Stomach smooth muscle (tissue), 2 donors: Measurements from ENCODE around the gene CRMP1.

Source experiments
- H3K27ac ChIP-seq: one replicate; pipeline ENCODE4 v1.7.0; 2013; ENCODE audit warnings: mild to moderate bottlenecking, low read length, inconsistent platforms
- H3K27me3 ChIP-seq, 2 donors: one replicate each; pipeline ENCODE4 v1.7.0; 2013; ENCODE audit warnings: low read length in 2 of 2; ENCODE audit not compliant: insufficient read depth in 2 of 2, control insufficient read depth in 1 of 2
- H3K36me3 ChIP-seq, 2 donors: one replicate each; pipeline ENCODE4 v1.7.0; 2013; ENCODE audit warnings: low read length in 2 of 2; ENCODE audit not compliant: control insufficient read depth in 2 of 2, insufficient read depth in 2 of 2
- H3K4me1 ChIP-seq: one replicate; pipeline ENCODE4 v1.7.0; 2013; ENCODE audit warnings: low read length; ENCODE audit not compliant: control insufficient read depth, insufficient read depth
- H3K4me3 ChIP-seq, 2 donors: one replicate each; pipeline ENCODE4 v1.7.0; 2013; ENCODE audit warnings: low read length in 2 of 2
- H3K9ac ChIP-seq, 2 donors: one replicate each; pipeline ENCODE4 v1.7.0; 2013; ENCODE audit warnings: low read length in 2 of 2, mild to moderate bottlenecking in 1 of 2
- H3K9me3 ChIP-seq, 2 donors: one replicate each; pipeline ENCODE4 v1.7.0; 2013; ENCODE audit warnings: low read length in 2 of 2; ENCODE audit not compliant: control insufficient read depth in 2 of 2
- donor health status: healthy.
- donor health status: Pancreatic carcinoma.

The CRMP1 gene

DNA sequence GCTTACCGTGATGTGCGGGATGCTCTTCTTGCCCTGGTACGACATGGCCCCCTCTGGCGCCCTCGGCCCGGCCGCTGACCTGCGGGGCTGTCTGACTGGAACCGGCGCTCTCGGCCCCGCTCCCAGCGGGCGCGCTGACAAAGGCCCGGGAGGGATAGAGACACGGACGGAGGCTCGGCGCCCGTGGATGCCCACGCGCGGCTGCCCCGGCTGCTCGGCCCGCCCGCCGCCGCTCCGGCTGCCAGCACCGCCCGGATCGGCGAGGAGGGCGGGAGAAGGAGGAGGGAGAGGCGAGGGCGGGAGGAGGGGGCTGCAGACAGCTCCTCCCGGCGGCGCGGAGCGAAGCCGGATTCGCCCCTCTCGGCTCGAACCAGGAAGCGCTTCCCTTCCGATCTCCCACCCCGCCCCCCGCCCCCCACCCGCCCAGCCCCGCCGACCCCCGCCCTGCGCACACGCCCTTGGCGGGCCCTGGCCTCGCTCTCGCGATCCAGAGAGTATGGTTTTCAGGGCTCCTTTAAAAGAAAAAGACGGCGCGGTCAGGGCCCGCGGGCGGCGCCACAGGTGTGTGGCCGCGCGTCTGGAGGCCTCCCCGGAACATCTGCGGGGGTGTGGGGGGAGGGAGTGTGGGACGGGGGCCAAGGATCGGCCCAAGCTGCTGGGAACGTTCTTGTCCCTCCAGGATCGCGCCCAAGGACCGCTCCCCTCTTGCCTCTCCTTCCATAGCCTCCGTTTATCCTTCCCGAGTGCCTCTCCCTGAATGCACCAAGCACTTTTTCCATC is 4.5 kb downstream of the CRMP1 start:
- peaks cover 52 to 66% of the 10 kb centered on the region in 2 donors for H3K27me3 ChIP-seq
- H3K27ac ChIP-seq = no peak overlapping the region
- no peak overlapping the region for H3K9ac ChIP-seq
- H3K4me1 ChIP-seq = peaks cover 17% of the 10 kb centered on the region
- H3K4me3 ChIP-seq = peak overlapping the region; percentile 11 to 64
- no peaks in the 10 kb centered on the region for H3K9me3 ChIP-seq
- H3K36me3 ChIP-seq = no peaks in the 10 kb centered on the region

- H3K27me3 ChIP-seq = peaks cover 48 to 63% of the 10 kb centered on the region in 2 donors
- H3K4me3 ChIP-seq = peak overlapping the region; percentile 19 to 64
- H3K4me1 ChIP-seq = peaks cover 17% of the 10 kb centered on the region
- H3K9ac ChIP-seq = no peak overlapping the region
- no peaks in the 10 kb centered on the region for H3K9me3 ChIP-seq
- H3K27ac ChIP-seq = no peak overlapping the region
- no peaks in the 10 kb centered on the region for H3K36me3 ChIP-seq
Measured at GRCh38 chr4:5887361-5888221, 5.3 kb downstream of the CRMP1 start.

GRCh38 chr4:5887011-5887360 is 5.9 kb downstream of the CRMP1 start:
- Histone ChIP-seq H3K36me3 (no peaks in the 10 kb centered on the region), H3K4me1 (peaks cover 17% of the 10 kb centered on the region), H3K9ac (no peak overlapping the region), H3K27ac (no peak overlapping the region), H3K9me3 (no peaks in the 10 kb centered on the region), H3K4me3 (peak overlapping the region in 1 of 2 donors; percentile 64), H3K27me3 (peaks cover 48 to 60% of the 10 kb centered on the region in 2 donors)

- H3K4me1 ChIP-seq = peaks cover 17% of the 10 kb centered on the region
- no peak overlapping the region for H3K9ac ChIP-seq
- H3K36me3 ChIP-seq = no peaks in the 10 kb centered on the region
- no peak overlapping the region for H3K27ac ChIP-seq
- peaks cover 37 to 50% of the 10 kb centered on the region in 2 donors for H3K27me3 ChIP-seq
- H3K9me3 ChIP-seq = no peaks in the 10 kb centered on the region
- no peak overlapping the region for H3K4me3 ChIP-seq
Measured at GRCh38 chr4:5885733-5886132, 7.2 kb downstream of the CRMP1 start.

DNA sequence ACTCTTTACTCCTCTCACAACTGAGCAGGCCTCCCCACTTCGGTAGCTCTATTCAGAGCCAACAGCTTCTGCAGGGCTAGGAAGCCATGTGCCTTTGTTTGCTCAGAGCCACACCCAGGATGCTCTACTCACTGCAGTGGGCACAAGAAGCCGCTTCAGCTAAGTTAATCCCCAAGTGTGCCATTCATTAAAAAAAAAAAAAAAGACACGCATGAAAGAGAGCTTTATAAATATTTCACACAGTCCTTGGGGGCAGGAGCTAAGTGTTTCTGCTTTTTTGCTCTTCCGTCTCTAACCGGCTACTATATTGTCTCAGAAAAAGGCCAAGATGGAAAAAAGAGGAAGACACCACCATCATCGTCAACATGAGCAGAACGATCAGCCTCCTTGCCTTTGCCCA is 8.1 kb downstream of the CRMP1 start:
- Histone ChIP-seq H3K9me3 (no peaks in the 10 kb centered on the region), H3K27ac (no peak overlapping the region), H3K36me3 (no peaks in the 10 kb centered on the region), H3K4me1 (peaks cover 8% of the 10 kb centered on the region), H3K9ac (no peak overlapping the region), H3K27me3 (peaks cover 28 to 41% of the 10 kb centered on the region in 2 donors), H3K4me3 (no peak overlapping the region)

DNA sequence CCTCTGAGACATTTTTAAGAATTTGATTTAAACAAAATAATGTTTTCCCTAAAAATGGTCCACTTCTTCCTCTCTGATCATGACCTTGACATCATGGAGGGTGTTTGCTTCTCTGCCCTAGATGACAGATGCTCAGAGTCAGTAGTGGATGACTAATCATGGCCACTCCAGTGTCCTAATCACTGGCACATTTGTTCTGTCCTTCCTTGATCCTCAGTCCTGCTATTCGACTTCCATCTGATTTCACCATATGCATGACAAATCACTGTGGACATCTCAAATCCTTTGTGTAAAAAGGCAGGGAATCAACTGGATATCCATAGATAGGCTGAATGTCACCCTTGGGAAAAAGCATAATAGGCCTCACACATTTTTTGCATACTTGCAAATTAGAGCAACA is 9.0 kb downstream of the CRMP1 start:
- H3K27me3 ChIP-seq = peaks cover 19 to 32% of the 10 kb centered on the region in 2 donors

DNA sequence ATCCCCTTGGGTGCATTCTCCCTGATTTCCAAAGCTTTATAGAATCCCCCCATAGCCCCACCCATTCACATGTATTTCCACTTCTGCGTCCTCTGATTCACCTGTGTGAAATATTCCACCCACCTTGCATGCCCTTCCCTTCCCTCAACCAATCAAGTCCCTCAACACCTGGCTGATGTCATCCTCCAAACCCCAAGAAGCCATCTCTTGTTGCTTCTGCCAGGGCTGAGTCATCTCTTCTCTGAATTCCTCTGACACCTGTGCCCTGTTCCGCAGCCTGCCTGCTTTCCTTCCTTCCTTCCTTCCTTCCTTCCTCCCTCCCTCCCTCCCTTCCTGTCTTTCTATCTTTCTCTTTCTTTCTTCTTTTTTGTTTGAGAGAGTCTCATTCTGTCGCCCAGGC is 9.9 kb downstream of the CRMP1 start:
- Histone ChIP-seq H3K9ac (no peak overlapping the region), H3K36me3 (no peaks in the 10 kb centered on the region), H3K27ac (no peak overlapping the region), H3K9me3 (no peaks in the 10 kb centered on the region), H3K27me3 (peaks cover 17 to 24% of the 10 kb centered on the region in 2 donors), H3K4me3 (no peak overlapping the region), H3K4me1 (peaks cover 7% of the 10 kb centered on the region)

More for the DNA sequence above, 9.0 kb downstream of the CRMP1 start:
- Histone ChIP-seq H3K9ac (no peak overlapping the region), H3K27ac (no peak overlapping the region), H3K4me3 (no peak overlapping the region), H3K4me1 (peaks cover 8% of the 10 kb centered on the region), H3K36me3 (no peaks in the 10 kb centered on the region), H3K9me3 (no peaks in the 10 kb centered on the region)

GRCh38 chr4:5881340-5881739 is 11.5 kb downstream of the CRMP1 start:
- no peaks in the 10 kb centered on the region for H3K4me1 ChIP-seq
- H3K36me3 ChIP-seq = no peaks in the 10 kb centered on the region
- no peak overlapping the region for H3K27ac ChIP-seq
- H3K4me3 ChIP-seq = no peak overlapping the region
- H3K27me3 ChIP-seq = peaks cover 8% of the 10 kb centered on the region in 2 donors
- H3K9me3 ChIP-seq = no peaks in the 10 kb centered on the region
- H3K9ac ChIP-seq = no peak overlapping the region

DNA sequence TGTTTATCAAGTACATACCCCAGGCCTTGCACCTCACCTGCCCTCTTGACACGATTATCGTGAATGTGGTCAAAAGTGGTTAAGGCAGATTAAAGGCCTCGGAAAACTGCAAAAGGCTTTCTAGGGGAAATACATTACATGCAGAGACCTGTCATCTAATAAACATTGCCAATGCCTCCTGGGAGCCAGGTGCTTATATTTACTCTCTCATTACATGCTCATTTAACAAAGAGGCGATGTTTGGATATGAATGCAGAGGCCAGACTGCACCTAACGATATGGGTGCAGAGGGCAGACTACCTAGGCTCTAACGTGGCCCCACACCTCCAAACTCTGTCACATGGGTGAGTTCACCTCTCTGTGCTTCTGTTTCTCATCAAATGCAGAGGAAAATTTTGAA is 14.5 kb downstream of the CRMP1 start:
- Histone ChIP-seq H3K4me3 (no peak overlapping the region), H3K36me3 (no peaks in the 10 kb centered on the region), H3K9me3 (no peaks in the 10 kb centered on the region), H3K9ac (no peak overlapping the region), H3K27ac (no peak overlapping the region), H3K4me1 (no peaks in the 10 kb centered on the region), H3K27me3 (peaks cover 3 to 6% of the 10 kb centered on the region in 2 donors)

- Histone ChIP-seq H3K9me3 (no peaks in the 10 kb centered on the region), H3K27me3 (peaks cover 3 to 6% of the 10 kb centered on the region in 2 donors), H3K4me3 (no peak overlapping the region), H3K4me1 (no peaks in the 10 kb centered on the region), H3K27ac (no peak overlapping the region), H3K9ac (no peak overlapping the region), H3K36me3 (no peaks in the 10 kb centered on the region)
Measured at GRCh38 chr4:5877392-5877791, 15.5 kb downstream of the CRMP1 start.
